Karpas-422 (cell line): Measurements from ENCODE around the gene CAMKMT. TPM values are rescaled to one million over a fixed set of nuclear protein-coding genes. Genes with fewer than 3 reads are reported as not detected.
"Not testable (repeated sequence)": the region's sequence is repeated elsewhere in the genome, so short reads cannot be mapped to it uniquely, and the experiment has no call there.

Experiments
- DNase-seq: peaks from one replicate; pipeline ENCODE4 v3.0.0-alpha.2; 2015
- H2AFZ ChIP-seq: fragments of 200-600 bp; sonication (generic); 2 replicates; pipeline ENCODE4 v1.6.1; 2014; ENCODE audit warnings: antibody characterized with exemption, low read length, mixed read lengths
- H3K27ac ChIP-seq: fragments of 200-600 bp; sonication (generic); 2 replicates; pipeline ENCODE4 v1.5.1; 2014; ENCODE audit warnings: mild to moderate bottlenecking, low read length, moderate library complexity
- H3K27me3 ChIP-seq: fragments of 200-600 bp; sonication (generic); 2 replicates; pipeline ENCODE4 v1.6.1; 2014; ENCODE audit warnings: low read length, mixed read lengths
- H3K36me3 ChIP-seq: fragments of 200-600 bp; sonication (generic); 2 replicates; pipeline ENCODE4 v1.6.1; 2014; ENCODE audit warnings: low read length, mixed read lengths; ENCODE audit not compliant: insufficient read depth
- H3K4me1 ChIP-seq: fragments of 200-600 bp; sonication (generic); 2 replicates; pipeline ENCODE4 v1.6.1; 2014; ENCODE audit warnings: mild to moderate bottlenecking, low read length, mixed read lengths
- H3K4me2 ChIP-seq: fragments of 200-600 bp; sonication (generic); 2 replicates; pipeline ENCODE4 v1.6.1; 2014; ENCODE audit warnings: low read length, low read depth, mild to moderate bottlenecking; ENCODE audit not compliant: poor library complexity, severe bottlenecking
- H3K4me3 ChIP-seq: fragments of 200-600 bp; sonication (generic); 2 replicates; pipeline ENCODE4 v1.5.1; 2014; ENCODE audit warnings: mild to moderate bottlenecking, antibody characterized with exemption, low read length, mixed read lengths
- H3K79me2 ChIP-seq: fragments of 200-600 bp; sonication (generic); 2 replicates; pipeline ENCODE4 v1.6.1; 2014; ENCODE audit warnings: mild to moderate bottlenecking, low read length, mixed read lengths
- H3K9ac ChIP-seq: fragments of 200-600 bp; sonication (generic); 2 replicates; pipeline ENCODE4 v1.6.0; 2014; ENCODE audit warnings: low read length
- H3K9me2 ChIP-seq: fragments of 200-600 bp; sonication (generic), shearing (Covaris generic); replicated peaks from 2 replicates; pipeline ENCODE4 v1.6.0; 2014; ENCODE audit warnings: mild to moderate bottlenecking, low read length, moderate library complexity; ENCODE audit not compliant: insufficient read depth
- H3K9me3 ChIP-seq: fragments of 300-700, 200-600 bp; sonication (generic); 2 replicates; pipeline ENCODE4 v1.6.1; 2014; ENCODE audit warnings: low read length, mixed read lengths
- H4K20me1 ChIP-seq: fragments of 200-600 bp; sonication (generic); 2 replicates; pipeline ENCODE4 v1.6.1; 2014; ENCODE audit warnings: mild to moderate bottlenecking, antibody characterized with exemption, low read length, low read depth; ENCODE audit not compliant: insufficient read depth
- total RNA-seq: library from RNA; depleted of rRNA; stranded (reverse); fragments of >200 nt; shearing (Covaris generic); gene quantifications from 2 replicates; pipeline ENCODE4 v1.2.3, GENCODE V29; 2014; ENCODE audit warnings: low replicate concordance

The CAMKMT gene
- total RNA-seq, 1 experiment from 2014 or later: 30.8 TPM

- no peak overlapping the region for H3K27ac ChIP-seq
- no peaks in the 10 kb centered on the region for H3K9me3 ChIP-seq
- no peak for DNase-seq
- no peaks in the 10 kb centered on the region for H3K27me3 ChIP-seq
- no peaks in the 10 kb centered on the region for H3K36me3 ChIP-seq
- no peak overlapping the region for H2AFZ ChIP-seq
- peaks cover 9% of the 10 kb centered on the region; the same call in 1 of the 2 replicates for H4K20me1 ChIP-seq
- H3K9ac ChIP-seq: no peak overlapping the region
- H3K79me2 ChIP-seq: no peaks in the 10 kb centered on the region
- no peaks in the 10 kb centered on the region for H3K4me1 ChIP-seq
- no peak overlapping the region for H3K4me2 ChIP-seq
- H3K4me3 ChIP-seq: no peak overlapping the region
- no peaks in the 10 kb centered on the region for H3K9me2 ChIP-seq
Measured at GRCh38 chr2:44498551-44498950, 136.8 kb downstream of the CAMKMT start.

GRCh38 chr2:44505664-44506063 lies 143.9 kb downstream of the CAMKMT start:
- not testable (repeated sequence) for H3K9me3 ChIP-seq, H3K4me3 ChIP-seq, H4K20me1 ChIP-seq, H3K27ac ChIP-seq, H3K27me3 ChIP-seq, H3K79me2 ChIP-seq, H3K4me2 ChIP-seq, H3K9ac ChIP-seq, H3K4me1 ChIP-seq, H2AFZ ChIP-seq, H3K9me2 ChIP-seq, DNase-seq, H3K36me3 ChIP-seq

DNA sequence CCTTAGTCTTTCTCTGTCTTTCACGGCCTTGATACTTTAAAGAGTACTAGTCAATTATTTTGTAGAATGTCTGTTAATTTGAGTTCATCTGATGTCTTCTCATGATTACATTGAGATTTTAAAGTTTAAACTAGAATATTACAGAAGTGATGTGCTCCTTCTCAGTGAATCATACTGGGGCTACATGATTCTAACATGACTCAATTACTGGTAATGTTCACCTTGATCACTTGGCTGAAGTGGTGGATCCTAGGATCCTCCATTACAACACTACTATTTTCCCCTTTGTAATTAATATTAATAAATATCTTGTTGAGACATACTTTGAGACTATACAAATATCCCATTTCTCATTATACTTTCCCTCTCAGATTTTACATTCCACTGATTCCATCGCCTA lies 148.5 kb downstream of the CAMKMT start:
- Histone ChIP-seq H3K36me3 (no peaks in the 10 kb centered on the region), H3K79me2 (no peaks in the 10 kb centered on the region), H3K9me2 (no peaks in the 10 kb centered on the region), H3K4me2 (no peak overlapping the region), H3K4me3 (no peak overlapping the region), H3K9me3 (no peaks in the 10 kb centered on the region), H3K27me3 (no peaks in the 10 kb centered on the region), H3K27ac (no peak overlapping the region), H3K9ac (no peak overlapping the region), H2AFZ (no peak overlapping the region), H3K4me1 (no peaks in the 10 kb centered on the region), H4K20me1 (no peaks in the 10 kb centered on the region; the same call in 1 of the 2 replicates)
- DNase-seq: no peak

DNA sequence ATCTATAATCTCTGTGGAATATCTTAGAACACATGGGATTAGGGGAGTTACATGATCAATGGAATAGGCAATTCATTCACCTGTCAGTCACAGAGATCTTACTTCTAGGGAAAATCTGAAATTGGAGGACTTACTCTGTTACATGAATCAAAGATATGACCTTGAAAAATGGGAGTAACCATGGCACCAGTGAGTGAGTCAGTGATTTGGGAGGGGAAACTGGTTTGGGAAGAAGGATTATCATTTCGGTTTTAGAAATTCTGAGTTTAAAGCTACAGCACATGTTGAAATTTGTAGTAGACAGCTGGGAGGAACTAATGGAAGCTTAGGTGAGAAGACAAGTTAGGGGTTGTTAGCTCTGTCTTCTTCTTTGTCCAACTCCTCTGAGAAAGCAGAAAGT lies 153.7 kb downstream of the CAMKMT start:
- no peak for DNase-seq
- H3K36me3 ChIP-seq: no peaks in the 10 kb centered on the region
- no peaks in the 10 kb centered on the region for H3K79me2 ChIP-seq
- H4K20me1 ChIP-seq: no peaks in the 10 kb centered on the region; the same call in 1 of the 2 replicates
- no peak overlapping the region for H3K9ac ChIP-seq
- no peaks in the 10 kb centered on the region for H3K9me3 ChIP-seq
- H3K4me2 ChIP-seq: no peak overlapping the region
- H3K9me2 ChIP-seq: no peaks in the 10 kb centered on the region
- H3K27ac ChIP-seq: no peak overlapping the region
- H2AFZ ChIP-seq: no peak overlapping the region
- no peaks in the 10 kb centered on the region for H3K27me3 ChIP-seq
- H3K4me3 ChIP-seq: no peak overlapping the region
- peaks cover 6% of the 10 kb centered on the region for H3K4me1 ChIP-seq

- no peaks in the 10 kb centered on the region for H3K79me2 ChIP-seq
- no peaks in the 10 kb centered on the region for H3K27me3 ChIP-seq
- no peaks in the 10 kb centered on the region; the same call in 1 of the 2 replicates for H4K20me1 ChIP-seq
- DNase-seq: no peak
- H3K4me1 ChIP-seq: peaks cover 6% of the 10 kb centered on the region
- no peaks in the 10 kb centered on the region for H3K36me3 ChIP-seq
- no peak overlapping the region for H3K4me3 ChIP-seq
- H3K9me2 ChIP-seq: no peaks in the 10 kb centered on the region
- no peak overlapping the region for H3K4me2 ChIP-seq
- H3K9me3 ChIP-seq: no peaks in the 10 kb centered on the region
- H2AFZ ChIP-seq: no peak overlapping the region
- H3K27ac ChIP-seq: no peak overlapping the region
- no peak overlapping the region for H3K9ac ChIP-seq
Measured at GRCh38 chr2:44519026-44519425, 157.3 kb downstream of the CAMKMT start.

DNA sequence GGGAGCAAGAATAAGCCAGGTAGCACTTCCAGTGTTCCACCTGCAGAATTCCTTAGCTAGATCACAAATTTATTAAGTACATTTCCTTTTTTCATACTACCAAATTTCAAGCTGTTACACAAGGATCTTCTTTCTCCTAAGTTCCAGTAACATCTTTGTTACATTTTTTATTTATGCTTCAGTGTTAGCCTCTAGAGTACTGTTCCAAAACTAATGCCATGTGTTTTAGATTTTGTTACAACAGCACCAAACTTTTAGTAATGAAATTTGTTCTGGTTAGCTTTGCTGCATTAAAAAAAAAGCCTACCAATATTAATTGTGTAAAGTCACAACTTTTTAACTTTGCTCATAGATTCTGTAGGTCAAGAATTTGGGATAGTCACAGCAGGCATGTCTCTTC lies 161.1 kb downstream of the CAMKMT start:
- Histone ChIP-seq H3K4me2 (no peak overlapping the region), H3K9me2 (no peaks in the 10 kb centered on the region), H3K4me3 (no peak overlapping the region), H3K4me1 (no peaks in the 10 kb centered on the region), H3K27ac (no peak overlapping the region), H4K20me1 (0 out of 2 replicates have a peak, but pooled peaks cover 1% of the 10 kb centered on the region), H3K9me3 (no peaks in the 10 kb centered on the region), H3K36me3 (no peaks in the 10 kb centered on the region), H3K79me2 (no peaks in the 10 kb centered on the region), H2AFZ (no peak overlapping the region), H3K27me3 (no peaks in the 10 kb centered on the region), H3K9ac (no peak overlapping the region)
- no peak for DNase-seq

GRCh38 chr2:44524347-44524926 lies 162.7 kb downstream of the CAMKMT start:
- no peak for DNase-seq
- H3K36me3 ChIP-seq: no peaks in the 10 kb centered on the region
- no peaks in the 10 kb centered on the region for H3K79me2 ChIP-seq
- H3K9me2 ChIP-seq: no peaks in the 10 kb centered on the region
- 0 out of 2 replicates have a peak, but pooled peaks cover 2% of the 10 kb centered on the region for H4K20me1 ChIP-seq
- H3K27me3 ChIP-seq: no peaks in the 10 kb centered on the region
- no peak overlapping the region for H3K4me2 ChIP-seq
- H3K9me3 ChIP-seq: no peaks in the 10 kb centered on the region
- no peak overlapping the region for H2AFZ ChIP-seq
- no peak overlapping the region for H3K27ac ChIP-seq
- H3K4me3 ChIP-seq: no peak overlapping the region
- no peak overlapping the region for H3K9ac ChIP-seq
- H3K4me1 ChIP-seq: no peaks in the 10 kb centered on the region

- no peak overlapping the region for H3K27ac ChIP-seq
- no peaks in the 10 kb centered on the region for H3K27me3 ChIP-seq
- no peaks in the 10 kb centered on the region for H3K4me1 ChIP-seq
- no peak for DNase-seq
- peaks cover 6% of the 10 kb centered on the region; the same call in 1 of the 2 replicates for H4K20me1 ChIP-seq
- H2AFZ ChIP-seq: no peak overlapping the region
- no peak overlapping the region for H3K9ac ChIP-seq
- H3K4me3 ChIP-seq: no peak overlapping the region
- no peak overlapping the region for H3K4me2 ChIP-seq
- no peaks in the 10 kb centered on the region for H3K9me2 ChIP-seq
- no peaks in the 10 kb centered on the region for H3K9me3 ChIP-seq
- no peaks in the 10 kb centered on the region for H3K36me3 ChIP-seq
- no peaks in the 10 kb centered on the region for H3K79me2 ChIP-seq
Measured at GRCh38 chr2:44526352-44526751, 164.6 kb downstream of the CAMKMT start.
